ENCODE data around the gene CNGA2. TPM values are rescaled to one million over a fixed set of nuclear protein-coding genes. Genes with fewer than 3 reads are reported as not detected.

The CNGA2 gene
- total and polyA plus RNA-seq, 12 donors = not detected

DNA sequence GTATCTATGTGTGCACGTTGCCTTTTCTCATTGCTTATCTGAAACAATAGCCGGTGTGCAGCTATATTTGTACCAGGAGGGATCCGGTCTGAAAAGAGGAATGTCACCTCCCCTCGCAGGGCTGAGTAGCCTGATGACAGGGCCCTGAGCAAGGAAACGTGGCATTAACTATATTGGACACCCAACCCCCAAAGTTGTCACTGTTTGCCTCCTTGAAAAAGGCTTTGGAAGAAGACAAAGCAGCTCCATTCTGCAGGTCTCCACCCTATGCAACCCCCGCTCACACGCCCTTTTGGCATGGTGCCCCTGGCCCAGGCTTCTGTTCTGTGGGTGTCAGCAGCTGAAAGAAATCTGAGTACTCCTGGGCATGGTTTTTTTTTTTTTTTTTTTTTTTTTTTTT is 31.1 kb upstream of the CNGA2 start:
- DNase-seq = peak in 1 of 7 donors; percentile 3
- no peaks in the 10 kb centered on the region for H3K9me3 ChIP-seq (replicated peaks in 1 of 3)
- no peak for TF ChIP-seq POLR2A (IDR thresholded peaks at IDR 0.05)
- TF ChIP-seq, protein P1, sequence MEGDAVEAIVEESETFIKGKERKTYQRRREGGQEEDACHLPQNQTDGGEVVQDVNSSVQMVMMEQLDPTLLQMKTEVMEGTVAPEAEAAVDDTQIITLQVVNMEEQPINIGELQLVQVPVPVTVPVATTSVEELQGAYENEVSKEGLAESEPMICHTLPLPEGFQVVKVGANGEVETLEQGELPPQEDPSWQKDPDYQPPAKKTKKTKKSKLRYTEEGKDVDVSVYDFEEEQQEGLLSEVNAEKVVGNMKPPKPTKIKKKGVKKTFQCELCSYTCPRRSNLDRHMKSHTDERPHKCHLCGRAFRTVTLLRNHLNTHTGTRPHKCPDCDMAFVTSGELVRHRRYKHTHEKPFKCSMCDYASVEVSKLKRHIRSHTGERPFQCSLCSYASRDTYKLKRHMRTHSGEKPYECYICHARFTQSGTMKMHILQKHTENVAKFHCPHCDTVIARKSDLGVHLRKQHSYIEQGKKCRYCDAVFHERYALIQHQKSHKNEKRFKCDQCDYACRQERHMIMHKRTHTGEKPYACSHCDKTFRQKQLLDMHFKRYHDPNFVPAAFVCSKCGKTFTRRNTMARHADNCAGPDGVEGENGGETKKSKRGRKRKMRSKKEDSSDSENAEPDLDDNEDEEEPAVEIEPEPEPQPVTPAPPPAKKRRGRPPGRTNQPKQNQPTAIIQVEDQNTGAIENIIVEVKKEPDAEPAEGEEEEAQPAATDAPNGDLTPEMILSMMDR (IDR thresholded peaks at IDR 0.05) = no peak
- intact Hi-C loops (cut with DNase I) = no loop called here
- no peaks in the 10 kb centered on the region for H3K36me3 ChIP-seq (replicated peaks in 1 of 2)
- H3K4me3 ChIP-seq = no peak overlapping the region
- H3K27me3 ChIP-seq = no peaks in the 10 kb centered on the region
- no peak overlapping the region for H3K27ac ChIP-seq
- WGBS, 4 donors = 53 to 56% (median 56%) methylated on average over 7 of the region's 7 CpGs; no CpG with 5 or more reads in 1 of the 4 donors
- no peaks in the 10 kb centered on the region for H3K4me1 ChIP-seq (replicated peaks in 1 of 2)

DNA sequence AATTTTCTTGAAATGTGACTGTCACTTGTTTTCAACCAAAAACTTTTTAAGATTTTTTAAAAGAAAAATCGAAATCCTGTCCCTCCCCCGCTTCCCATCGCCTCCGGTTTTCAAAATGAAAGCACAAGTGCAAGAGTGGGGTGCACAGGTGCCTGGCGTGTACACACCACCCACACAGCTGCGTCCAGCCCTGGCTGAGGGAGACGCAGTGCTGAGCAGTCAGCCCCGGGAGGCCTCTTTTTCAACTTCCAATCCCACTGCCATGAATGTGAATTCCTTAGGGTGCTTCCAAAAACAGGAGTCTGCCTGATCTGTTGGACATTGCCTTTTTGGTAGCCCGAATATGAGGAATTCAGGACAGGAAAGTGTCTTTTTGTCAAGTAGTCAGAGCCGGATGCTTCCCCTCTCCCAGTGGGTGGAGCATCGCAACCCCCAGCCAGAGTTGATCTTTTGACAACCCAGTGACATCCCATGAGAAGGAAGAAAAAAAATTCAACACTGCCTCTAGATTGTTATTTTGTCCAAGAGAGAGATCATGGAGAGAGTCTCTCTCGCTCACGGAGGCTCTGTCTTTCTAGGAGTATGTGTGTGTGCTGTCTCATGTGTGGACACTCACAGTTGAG is 30.4 kb upstream of the CNGA2 start:
- no peak overlapping the region for H3K4me3 ChIP-seq
- no peaks in the 10 kb centered on the region for H3K4me1 ChIP-seq (replicated peaks in 1 of 2)
- no peak overlapping the region for H3K27ac ChIP-seq
- no peak for DNase-seq
- TF ChIP-seq, protein P1 (IDR thresholded peaks at IDR 0.05) = no peak
- no peak for TF ChIP-seq POLR2A (IDR thresholded peaks at IDR 0.05)
- no peaks in the 10 kb centered on the region for H3K9me3 ChIP-seq (replicated peaks in 1 of 3)
- 57 to 90% (median 67%) methylated on average over 10 to 13 of the region's 13 CpGs for WGBS, 4 donors
- H3K27me3 ChIP-seq = no peaks in the 10 kb centered on the region
- intact Hi-C loops (cut with DNase I) = no loop called here
- no peaks in the 10 kb centered on the region for H3K36me3 ChIP-seq (replicated peaks in 1 of 2)

GRCh38 chrX:151708821-151709220 is 25.7 kb upstream of the CNGA2 start:
- Histone ChIP-seq H3K9me3 (replicated peaks in 1 of 3) (no peaks in the 10 kb centered on the region), H3K36me3 (replicated peaks in 1 of 2) (no peaks in the 10 kb centered on the region), H3K4me3 (no peak overlapping the region), H3K27ac (no peak overlapping the region), H3K27me3 (no peaks in the 10 kb centered on the region), H3K4me1 (replicated peaks in 1 of 2) (no peaks in the 10 kb centered on the region)
- TF ChIP-seq POLR2A (IDR thresholded peaks at IDR 0.05) = no peak
- TF ChIP-seq, protein P1 (IDR thresholded peaks at IDR 0.05) = no peak
- WGBS, 4 donors = 77 to 87% (median 82%) methylated on average over 7 of the region's 7 CpGs
- intact Hi-C loops (cut with DNase I) = no loop called here
- no peak for DNase-seq

- TF ChIP-seq, protein P1 (IDR thresholded peaks at IDR 0.05) = no peak
- TF ChIP-seq POLR2A (IDR thresholded peaks at IDR 0.05) = no peak
- no peaks in the 10 kb centered on the region for H3K4me1 ChIP-seq (replicated peaks in 1 of 2)
- no peak overlapping the region for H3K27ac ChIP-seq
- intact Hi-C loops (cut with DNase I) = no loop called here
- H3K9me3 ChIP-seq (replicated peaks in 1 of 3) = no peaks in the 10 kb centered on the region
- H3K36me3 ChIP-seq (replicated peaks in 1 of 2) = no peaks in the 10 kb centered on the region
- H3K4me3 ChIP-seq = no peak overlapping the region
- no peak for DNase-seq
- 41 to 79% (median 59%) methylated on average over 2 of the region's 2 CpGs for WGBS, 4 donors
- no peaks in the 10 kb centered on the region for H3K27me3 ChIP-seq
These were observed 24.1 kb upstream of the CNGA2 start for GRCh38 chrX:151710457-151710856.
